NK-92 (cell line): ENCODE measurements around the gene DRC3.

Experiments used
- DNase-seq: peaks from one replicate; lab custom pipeline; 2025; ENCODE audit not compliant: unreplicated experiment; lab: John Stamatoyannopoulos, UW

DRC3 gene

DNA sequence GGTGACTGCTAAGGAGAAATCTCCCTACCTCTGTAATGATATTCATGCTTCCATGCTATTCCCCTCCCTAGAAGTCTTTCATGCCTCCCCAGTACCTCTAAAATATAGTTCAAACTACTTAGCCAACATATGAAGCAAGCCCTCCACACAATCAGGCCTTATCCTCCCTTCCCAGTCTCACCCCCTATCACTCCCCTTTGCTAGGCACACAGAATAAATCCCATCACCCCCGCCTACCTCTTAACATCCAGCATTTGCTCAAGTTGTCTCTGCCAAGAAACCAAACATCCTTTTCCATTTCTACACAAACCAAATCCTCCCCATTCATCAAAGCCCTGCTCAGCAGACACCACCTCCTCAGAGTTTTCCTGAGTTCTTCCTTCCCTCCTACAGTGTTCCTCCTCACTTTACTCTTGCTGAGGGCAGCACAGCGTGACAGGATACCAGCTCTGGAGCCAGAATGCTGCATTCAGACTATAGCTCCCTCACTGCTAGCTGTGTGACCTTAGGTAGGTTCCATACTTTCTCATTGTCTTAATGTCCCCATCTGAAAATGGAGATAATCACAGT, 7.4 kb upstream of the DRC3 start:
- no peak for DNase-seq

DNA sequence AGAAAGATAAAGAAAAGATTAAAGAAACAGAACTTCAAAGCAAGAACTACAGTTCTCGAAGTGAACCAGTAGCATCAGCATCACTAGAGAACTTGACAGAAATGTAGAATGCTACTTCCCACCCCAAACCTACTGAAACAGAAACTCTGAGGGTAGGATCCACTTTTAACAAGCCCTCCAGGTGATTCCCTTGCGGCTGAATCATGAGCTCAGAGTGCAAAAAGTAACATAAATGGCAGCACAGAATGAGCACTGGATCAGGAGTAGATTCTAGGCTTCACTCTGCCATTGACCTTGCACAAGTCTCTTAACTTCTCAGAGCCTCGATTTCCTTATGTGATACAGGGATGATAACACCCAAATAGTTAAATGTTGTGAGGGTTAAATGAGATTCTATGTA, 6.3 kb upstream of the DRC3 start:
- no peak for DNase-seq

DNA sequence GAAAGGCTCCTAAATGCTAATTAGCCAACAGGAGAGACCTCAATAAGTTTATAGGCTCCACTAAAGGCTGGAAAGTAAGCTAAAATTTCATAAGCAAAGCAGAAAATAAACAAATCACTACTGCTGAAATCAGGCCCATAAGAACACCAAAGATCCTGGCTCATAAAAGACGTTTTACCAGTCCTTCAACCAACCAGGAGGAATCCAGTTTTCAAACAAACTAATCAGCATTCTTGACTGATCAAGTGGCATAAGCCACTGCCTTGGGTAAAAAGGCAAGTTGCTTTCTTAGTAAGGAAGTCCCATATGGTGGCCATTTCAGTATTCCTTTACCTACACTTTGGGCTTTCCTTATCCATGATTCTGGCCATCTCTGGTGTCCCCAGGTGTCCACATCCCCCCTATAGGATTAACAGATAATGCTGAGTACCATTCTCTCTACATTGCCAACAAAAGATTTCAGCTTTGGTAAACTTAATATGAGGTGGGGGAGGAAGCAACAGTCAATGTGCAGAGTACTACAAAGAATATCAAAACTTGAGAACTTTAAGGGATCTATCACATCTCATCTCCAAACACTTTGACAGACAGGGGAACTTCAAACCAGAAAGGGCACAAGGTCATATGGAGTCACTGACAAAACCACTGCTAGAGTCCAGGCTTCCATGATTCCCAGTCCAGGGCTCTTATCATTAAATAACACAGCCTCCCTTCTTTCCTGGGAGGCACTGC, 1.8 kb upstream of the DRC3 start:
- no peak for DNase-seq

DNA sequence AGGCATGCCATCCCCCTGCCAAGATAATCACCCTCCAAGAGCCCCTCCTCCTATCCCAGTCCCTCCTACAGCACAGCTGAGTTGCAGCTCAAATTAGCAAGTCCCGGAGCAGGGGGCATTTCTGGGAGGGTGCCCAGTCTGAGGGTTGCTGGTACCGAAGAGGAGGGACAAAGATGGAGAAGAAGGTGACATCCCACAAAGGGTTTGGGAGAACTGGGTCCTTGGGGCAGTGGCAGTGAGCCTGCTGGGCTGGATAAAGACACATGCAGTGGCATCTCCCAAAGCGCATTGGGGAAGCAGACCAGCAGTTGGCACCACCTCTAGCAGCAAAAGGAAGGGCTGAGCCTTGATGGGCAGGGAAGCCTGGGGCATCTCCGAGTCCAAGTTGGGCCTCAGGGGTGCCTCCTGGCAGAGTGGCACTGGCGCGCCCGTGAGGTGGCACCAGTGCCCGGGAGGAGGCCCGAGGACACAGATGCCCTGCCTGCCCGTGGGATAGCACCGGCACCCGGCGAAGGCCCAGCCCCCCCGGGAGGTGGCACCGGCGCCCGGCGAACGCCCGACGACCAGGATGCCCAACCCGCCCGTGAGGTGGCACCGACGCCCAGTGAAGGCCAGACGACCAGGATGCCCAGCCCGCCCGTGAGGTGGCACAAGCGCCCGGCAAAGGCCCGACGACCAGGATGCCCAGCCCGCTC, 1.1 kb upstream of the DRC3 start:
- DNase-seq: no peak

DNA sequence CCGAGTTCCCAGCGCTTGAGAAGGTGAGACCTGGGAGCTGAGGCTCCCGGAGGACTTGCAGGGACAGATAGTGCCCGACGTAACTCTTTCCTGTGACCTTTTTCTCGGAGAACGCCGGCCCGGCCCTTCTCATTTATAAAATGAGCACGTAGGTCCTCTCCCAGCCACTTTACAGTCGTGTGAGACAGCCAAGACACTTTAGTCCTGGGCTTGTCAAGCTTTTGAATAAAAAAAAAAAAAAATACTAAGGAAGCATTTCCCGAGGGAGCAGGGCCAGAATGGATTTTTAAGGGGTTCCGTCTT, 241 bp downstream of the DRC3 start:
- DNase-seq: no peak

DNA sequence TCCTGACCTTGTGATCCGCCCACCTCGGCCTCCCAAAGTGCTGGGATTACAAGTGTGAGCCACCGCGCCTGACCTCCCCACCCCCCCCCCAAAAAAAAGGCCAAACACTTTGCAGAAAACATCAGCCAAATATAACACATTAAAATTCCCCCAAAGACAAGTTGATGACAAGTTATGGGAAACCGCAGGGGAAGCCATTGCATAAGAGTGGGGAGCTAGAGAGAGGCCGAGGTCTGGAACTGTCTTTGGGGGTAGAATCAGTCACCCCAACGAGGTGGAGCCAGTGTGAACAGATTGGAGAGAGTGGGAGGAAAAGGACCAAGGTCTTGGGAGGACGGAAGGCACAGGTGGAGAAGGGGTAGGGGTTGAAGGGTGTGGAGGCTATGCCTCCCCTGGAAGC, 2.8 kb downstream of the DRC3 start:
- no peak for DNase-seq

DNA sequence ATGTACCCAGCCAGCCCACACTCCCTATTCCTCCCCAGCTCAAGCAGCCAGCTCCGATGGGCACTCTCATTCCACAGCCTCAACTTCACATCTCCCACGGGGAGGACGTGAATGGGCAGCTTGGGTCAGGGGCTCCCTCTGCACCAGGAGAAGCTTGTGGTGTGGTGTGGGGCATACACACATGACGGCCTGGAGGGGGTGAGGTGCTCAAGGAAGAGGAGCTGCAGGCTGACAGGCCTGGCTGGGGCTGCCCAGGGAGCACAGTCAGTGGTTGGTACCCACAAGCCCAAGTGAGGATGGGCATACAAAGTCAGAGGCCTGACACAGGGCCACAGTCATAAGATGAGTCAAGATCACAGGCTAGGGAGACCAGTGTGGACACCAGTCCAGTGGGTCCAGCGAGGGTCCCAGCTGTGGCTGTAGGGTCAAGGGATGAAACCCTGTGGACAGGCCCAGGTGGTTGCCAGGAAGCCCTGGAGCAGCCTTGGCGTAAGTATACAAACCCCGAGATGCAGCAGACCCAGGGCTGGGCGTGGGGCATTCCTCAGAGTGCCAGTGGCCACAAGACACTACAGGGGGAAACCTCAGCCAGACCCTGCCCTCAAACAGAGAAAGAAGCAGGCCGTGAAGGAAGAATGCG, 4.4 kb downstream of the DRC3 start:
- no peak for DNase-seq

DNA sequence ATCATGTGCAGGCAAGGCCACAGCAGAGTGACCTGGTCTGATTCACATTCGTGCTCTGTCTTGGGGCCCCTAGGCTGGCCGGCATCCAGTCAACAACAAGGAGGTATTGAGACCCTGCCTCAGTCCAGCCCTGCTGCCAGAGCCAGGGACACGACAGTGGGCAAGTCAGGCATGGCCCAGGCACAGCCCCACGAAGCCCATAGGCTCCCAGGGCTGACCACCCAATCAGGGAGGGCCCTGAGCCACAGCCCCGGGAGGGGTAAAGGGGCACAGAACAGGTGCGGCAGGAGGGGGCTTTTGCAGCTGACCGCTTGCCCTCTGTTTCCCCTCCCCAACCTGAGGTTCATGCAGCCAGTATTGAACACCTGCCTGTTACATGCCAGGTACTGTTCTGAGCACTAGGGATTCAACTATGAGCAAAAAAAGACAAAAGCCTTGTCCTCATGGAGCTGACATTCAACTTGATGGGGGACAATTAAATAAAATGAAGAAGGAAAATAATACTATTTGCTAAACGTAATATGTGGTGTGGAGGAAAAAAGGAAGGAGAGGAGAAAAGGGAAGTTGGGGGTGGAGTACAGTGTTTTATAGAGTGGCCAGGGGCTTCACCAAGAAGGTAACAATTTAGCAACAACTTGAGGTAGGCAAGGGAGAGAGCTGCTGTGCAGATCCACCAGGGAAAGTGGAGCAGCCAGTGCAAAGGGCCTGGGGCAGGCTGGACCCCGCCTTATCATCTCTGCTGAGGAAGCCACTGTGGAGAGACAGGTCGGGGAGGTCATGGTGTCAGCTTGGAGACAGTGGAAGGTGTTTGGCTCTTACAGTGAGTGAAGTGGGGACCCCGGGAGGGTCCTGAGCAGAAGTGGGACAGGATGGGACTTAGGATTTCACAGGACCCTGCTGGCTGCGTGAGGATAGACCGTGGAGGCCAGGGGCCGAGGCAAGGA, 6.1 kb downstream of the DRC3 start:
- DNase-seq: no peak

DNA sequence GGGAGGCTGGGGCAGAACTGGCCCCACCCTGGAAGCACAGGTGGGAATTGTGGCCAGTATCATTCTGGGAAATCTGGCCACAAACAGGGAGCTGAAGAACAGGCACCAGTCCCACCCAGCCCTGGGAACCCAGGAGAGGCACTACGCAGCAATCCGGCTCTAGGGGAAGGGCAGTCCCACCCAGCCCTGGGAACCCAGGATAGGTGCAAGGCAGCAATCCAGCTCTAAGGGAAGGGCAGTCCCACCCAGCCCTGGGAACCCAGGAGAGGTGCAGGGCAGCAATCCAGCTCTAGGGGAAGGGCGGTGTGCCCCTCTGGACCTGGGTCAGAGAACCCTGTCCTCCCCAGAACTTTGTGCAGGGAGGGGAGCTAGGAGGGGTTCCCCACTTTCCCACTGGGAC, 7.1 kb downstream of the DRC3 start:
- DNase-seq: no peak

DNA sequence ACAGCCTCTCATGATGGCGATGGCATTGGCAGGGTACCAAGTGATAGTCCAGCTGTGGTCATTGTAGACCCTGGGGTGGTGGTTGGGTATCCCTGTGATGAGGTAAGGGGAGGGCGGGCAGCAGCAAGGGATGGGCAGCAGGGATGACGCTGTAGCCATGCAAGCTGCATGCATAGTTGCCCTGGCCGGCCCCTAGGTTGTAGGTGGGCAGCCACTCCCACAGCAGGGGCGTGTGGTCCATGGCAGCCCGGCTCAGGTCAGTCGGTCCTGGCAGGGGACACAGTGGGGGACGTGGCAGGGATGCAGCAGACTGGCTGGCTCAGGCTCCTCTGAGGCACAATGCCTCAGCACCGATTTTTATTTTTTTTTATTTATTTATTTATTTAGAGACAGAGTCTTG, 8.7 kb downstream of the DRC3 start:
- DNase-seq: no peak

DNA sequence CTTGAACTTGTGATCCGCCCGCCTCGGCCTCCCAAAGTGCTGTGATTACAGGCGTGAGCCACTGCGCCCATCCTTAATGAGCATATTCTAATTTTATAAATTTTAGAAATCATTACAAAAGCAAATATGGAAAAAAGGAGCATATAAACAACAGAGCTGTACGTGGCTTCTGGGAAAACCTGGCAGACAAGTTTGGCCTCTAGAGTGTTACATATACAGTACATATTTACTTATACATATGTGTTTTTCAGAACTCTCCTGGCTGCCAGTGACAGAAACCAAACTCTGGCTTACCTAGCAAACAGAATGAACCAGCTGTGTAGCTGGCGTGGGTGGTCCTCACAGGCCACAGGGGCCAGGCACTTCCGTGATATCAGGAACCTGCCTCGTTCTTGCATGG, 10.1 kb downstream of the DRC3 start:
- no peak for DNase-seq

DNA sequence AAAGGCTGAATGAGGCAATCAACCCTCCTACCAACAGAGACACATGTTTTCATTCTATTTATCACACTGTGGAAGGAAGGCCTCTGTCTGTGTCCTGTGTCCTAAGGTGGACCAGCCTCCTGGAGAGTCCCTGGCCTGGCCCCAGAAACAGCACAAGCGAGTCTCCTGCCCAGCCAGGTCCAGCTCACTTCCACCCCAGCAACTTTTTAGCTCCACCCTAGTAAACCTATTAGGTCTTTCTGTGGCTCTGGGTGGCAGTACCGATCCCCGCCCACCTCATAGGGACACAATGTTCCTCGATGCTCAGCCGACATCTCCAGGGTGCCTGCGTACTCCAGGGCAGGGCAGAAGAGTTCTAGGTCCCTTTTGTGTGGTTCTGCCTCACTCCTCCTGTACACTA, 10.7 kb downstream of the DRC3 start:
- no peak for DNase-seq

DNA sequence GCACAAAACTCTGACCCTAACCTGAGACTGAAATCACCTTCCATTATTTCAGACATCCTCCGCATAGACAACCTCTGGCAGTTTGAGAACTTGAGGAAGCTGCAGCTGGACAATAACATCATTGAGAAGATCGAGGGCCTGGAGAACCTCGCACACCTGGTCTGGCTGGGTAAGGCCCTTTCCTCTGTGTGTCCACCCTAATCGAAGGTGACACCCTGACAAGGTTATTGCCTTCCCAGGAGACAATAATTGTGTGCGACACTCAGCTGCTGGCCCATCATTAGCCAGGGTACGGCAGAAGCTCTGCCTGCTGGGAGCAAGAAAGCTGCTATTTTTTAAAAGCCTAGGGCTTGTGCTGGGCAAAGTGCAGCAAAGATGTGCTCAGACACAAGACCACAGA, 11.1 kb downstream of the DRC3 start:
- DNase-seq: no peak

DNA sequence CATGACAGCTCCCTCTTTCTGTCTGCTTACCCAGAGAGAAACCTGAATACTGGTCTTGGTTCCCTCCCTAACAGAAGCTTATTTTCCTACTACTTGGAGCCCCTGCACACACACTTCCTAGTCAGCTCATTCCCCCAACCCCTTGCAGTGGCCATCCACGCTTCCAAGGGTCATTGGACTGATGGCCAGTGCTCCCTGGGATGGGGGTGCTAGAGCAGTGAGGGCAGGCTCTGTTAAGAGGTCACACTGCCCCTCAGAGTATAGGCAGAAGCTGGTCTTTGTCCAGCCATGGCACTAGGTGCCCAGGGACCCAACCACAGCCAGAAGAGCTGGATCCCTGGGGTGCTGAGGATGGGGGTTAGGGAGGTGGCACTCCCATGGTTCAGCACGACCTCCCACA, 12.5 kb downstream of the DRC3 start:
- DNase-seq: no peak

DNA sequence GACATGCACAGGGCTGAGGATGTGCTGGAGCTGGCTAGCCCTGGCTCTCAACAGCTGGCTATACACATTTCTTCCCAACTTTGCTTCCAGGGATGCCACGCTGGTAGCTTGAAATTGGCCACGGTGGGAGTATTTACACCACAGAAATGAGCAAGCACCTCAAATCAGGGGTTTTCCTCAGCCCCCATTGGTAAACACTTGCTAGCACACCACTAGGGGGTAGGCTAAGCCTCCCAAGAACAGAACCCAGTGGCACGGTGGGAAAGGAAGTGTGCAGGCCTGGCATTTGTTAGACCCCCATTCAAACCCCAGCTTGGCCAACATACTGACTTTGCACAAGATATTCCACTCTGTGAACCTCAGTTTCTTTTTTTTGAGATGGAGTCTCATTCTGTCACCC, 12.9 kb downstream of the DRC3 start:
- no peak for DNase-seq

DNA sequence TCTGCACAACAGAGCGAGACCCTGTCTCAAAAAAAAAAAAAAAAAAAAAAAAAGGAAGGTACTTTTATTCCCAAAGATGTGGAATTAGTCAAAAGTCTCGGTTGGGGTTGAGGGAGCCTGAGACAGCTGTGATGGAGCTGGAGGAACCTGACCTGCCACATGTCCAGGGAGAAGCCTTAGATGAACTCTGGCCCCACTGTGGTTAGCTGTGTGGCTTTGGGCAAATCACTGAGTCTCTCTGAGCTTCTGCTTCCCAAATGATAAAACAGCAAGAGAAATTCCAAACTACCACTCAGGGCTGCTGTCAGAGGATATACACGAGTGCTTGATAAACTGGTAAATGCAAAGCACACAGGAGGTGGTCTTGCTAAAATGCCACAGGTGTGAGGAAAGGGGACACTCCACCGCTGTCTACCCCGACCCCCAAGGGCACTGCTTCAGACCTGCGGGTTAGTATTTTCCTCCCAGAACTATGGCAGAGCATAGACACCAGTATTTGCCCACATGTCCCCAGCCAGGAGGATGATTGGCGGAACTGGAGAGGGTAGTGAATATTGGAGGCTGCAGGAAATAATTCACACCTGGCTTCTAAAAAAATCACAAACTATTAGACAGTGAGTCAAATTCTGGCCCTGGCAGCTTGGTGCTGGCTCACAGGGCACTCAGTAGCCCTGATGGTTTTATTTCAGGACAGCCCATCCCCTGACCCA, 14.7 kb downstream of the DRC3 start:
- no peak for DNase-seq

DNA sequence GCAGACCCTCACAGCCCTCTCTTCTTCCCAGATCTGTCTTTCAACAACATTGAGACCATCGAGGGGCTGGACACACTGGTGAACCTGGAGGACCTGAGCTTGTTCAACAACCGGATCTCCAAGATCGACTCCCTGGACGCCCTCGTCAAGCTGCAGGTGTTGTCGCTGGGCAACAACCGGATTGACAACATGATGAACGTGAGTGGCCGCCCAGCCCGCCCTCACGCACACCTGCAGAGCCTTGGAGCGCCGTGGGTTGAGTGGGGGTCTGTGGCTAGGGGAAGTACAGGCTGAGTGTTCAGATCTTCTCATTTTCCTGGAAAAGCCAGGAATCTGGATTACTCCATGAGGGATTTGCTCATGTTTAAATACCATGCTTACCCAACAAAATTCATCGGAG, 15.2 kb downstream of the DRC3 start:
- no peak for DNase-seq

DNA sequence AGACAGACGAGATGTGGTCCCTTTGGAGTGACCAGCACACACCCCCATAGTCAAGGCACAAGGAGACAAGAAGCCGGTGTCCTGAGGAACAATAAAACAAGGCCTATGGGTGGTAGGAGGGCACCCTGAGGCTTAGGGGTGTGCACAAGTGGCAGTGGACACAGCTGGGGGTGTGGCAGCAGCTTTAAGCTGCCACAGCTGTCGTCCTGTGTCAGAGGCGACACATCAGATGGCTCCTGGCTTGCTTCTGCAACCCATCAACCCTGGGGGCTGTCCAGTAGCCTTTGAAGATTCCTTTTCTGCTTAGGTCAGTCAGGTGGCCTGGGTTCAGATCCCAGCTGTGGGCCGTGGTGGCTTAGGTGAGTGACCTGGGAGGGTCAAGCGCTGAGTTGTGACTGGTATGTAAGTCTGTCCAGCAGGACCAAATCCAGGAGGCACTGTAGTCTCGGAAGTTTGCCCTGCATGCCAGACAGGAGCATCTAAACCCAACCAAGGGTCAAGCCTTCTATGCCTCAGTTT, 15.8 kb downstream of the DRC3 start:
- no peak for DNase-seq

DNA sequence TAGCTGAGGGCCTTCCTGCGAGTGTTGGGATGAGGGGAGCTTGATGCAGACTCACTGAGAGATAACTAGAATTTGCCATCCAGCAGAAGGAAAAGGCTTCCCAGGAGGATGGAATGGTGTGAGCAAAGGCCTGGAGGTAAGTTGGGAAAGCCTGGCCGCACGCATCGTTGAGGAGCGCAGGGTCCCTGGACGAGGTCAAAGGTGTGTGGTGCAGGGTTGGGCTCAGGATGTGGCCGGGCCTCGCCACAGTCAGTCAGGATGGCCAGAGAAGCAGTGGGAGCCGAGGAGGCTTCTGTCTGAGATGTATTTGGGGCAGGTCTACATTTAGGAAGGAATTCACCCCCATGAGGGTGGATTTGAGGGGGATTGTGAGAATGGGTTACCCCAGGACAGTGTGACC, 16.4 kb downstream of the DRC3 start:
- DNase-seq: no peak

DNA sequence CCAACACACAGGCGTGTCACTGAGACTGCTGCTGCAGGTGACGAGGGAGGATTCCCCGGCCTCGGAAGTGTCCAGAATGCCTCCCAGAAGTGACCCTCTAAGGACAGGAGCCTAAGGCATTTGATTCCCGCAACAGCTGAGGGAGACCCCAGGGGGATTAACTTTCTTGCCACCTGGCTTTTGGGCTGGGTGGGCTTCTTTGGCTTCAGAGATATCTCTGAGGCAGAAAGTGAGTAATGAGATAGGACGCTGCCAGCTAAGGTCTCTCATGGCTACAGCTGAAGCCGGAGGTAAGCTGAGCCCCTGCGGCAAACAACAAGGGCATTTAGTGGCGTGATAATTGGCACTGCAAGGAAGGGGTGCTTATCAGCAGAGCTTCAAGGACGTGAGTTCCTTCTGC, 17.0 kb downstream of the DRC3 start:
- DNase-seq: no peak
